ENCODE results near the gene MYLK. TPM values are rescaled to one million over a fixed set of nuclear protein-coding genes. Genes with fewer than 3 reads are reported as not detected.
"Not testable (repeated sequence)": the region's sequence is repeated elsewhere in the genome, so short reads cannot be mapped to it uniquely, and the experiment has no call there.

The MYLK gene
- polyA plus RNA-seq, 1 donor from 2014 or later: 2.4 TPM

- not testable (repeated sequence) for H3K27me3 Mint-ChIP-seq, H3K4me1 Mint-ChIP-seq, H3K36me3 Mint-ChIP-seq, H3K27ac Mint-ChIP-seq, H3K4me3 Mint-ChIP-seq, H3K9me3 Mint-ChIP-seq
Measured at GRCh38 chr3:123702057-123702456, 182.1 kb downstream of the MYLK start.

- Mint-ChIP-seq H3K36me3 (no peaks in the 10 kb centered on the region), H3K27ac (no peak overlapping the region)
Measured at GRCh38 chr3:123700791-123701722, 183.1 kb downstream of the MYLK start.

DNA sequence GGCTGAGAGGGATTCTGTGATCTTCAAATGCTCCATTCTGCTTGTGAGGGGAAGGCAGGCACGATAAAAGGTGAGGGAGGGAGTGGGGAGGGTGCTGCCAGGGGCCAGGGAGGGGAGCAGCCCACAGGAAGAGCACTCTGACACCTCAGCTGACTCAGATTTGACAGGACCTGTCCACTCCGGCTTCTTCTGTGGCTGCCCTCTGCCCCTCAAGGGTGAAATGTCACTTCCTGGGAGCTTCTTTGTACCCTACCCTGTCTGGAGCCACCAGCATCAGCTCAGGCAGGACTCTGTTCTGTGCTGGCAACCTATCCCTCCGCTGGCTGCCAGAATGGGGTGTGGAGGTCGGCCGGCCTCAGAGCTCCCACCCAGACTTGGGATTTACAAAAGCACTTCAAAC lies 185.3 kb downstream of the MYLK start:
- Mint-ChIP-seq H3K4me3 (no peak overlapping the region), H3K27me3 (peaks cover 10% of the 10 kb centered on the region), H3K4me1 (peaks cover 0 to 5% (median 2%) of the 10 kb centered on the region in 3 donors), H3K9me3 (no peaks in the 10 kb centered on the region), H3K27ac (no peak overlapping the region), H3K36me3 (no peaks in the 10 kb centered on the region)

More at GRCh38 chr3:123700791-123701722, 183.1 kb downstream of the MYLK start:
- H3K4me3 Mint-ChIP-seq: no peak overlapping the region
- no peaks in the 10 kb centered on the region for H3K9me3 Mint-ChIP-seq
- peaks cover 0 to 2% (median 0%) of the 10 kb centered on the region in 3 donors for H3K4me1 Mint-ChIP-seq
- peaks cover 7% of the 10 kb centered on the region for H3K27me3 Mint-ChIP-seq

DNA sequence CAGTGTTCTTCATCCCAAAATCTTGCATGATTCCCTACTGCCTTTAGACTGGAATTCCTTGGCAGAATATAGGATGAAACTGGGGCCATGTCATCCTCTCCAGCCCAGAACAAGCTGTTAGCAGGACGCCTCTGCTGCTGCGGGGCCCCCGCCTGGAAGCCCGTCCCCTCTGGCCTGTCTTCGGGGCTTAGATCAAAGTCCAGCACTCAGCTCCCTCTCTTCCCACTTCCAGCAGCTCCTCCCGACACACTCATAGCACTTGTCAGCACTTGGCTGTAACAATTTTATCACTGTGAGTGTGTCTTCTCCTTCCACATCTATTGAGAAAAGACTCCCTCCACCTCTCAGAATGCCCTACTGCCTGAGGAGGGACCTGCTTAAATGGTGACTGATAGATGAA lies 187.3 kb downstream of the MYLK start:
- peaks cover 0 to 7% (median 4%) of the 10 kb centered on the region in 3 donors for H3K4me1 Mint-ChIP-seq
- H3K4me3 Mint-ChIP-seq: no peak overlapping the region
- no peaks in the 10 kb centered on the region for H3K36me3 Mint-ChIP-seq
- H3K27ac Mint-ChIP-seq: no peak overlapping the region
- H3K9me3 Mint-ChIP-seq: no peaks in the 10 kb centered on the region
- H3K27me3 Mint-ChIP-seq: peaks cover 21% of the 10 kb centered on the region

GRCh38 chr3:123695731-123696640 lies 188.1 kb downstream of the MYLK start:
- H3K9me3 Mint-ChIP-seq: no peaks in the 10 kb centered on the region
- H3K27me3 Mint-ChIP-seq: peaks cover 21% of the 10 kb centered on the region
- H3K27ac Mint-ChIP-seq: no peak overlapping the region
- peaks cover 0 to 7% (median 4%) of the 10 kb centered on the region in 3 donors for H3K4me1 Mint-ChIP-seq
- H3K4me3 Mint-ChIP-seq: no peak overlapping the region
- no peaks in the 10 kb centered on the region for H3K36me3 Mint-ChIP-seq

DNA sequence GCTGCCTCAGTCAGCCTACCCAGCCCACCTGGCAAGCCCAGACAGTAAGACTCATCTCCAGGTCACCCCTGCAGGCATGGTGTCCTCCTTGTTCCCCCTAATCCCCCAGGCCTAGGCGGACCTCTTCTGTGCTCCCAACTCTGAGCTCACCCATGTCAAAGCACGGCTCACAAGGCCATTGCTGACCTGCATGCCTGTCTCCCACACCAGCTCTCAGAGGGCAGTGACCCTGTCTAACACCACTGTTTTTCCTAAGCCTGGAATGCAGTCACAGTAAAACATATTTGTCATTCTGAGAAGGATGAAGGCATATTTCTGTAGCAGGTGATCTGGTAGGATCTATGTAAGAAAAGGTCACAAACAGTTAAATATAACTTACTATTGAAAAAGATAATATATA lies 189.0 kb downstream of the MYLK start:
- H3K4me1 Mint-ChIP-seq: peaks cover 0 to 7% (median 4%) of the 10 kb centered on the region in 3 donors
- H3K9me3 Mint-ChIP-seq: no peaks in the 10 kb centered on the region
- no peak overlapping the region for H3K27ac Mint-ChIP-seq
- H3K36me3 Mint-ChIP-seq: no peaks in the 10 kb centered on the region
- H3K4me3 Mint-ChIP-seq: no peak overlapping the region
- peaks cover 22% of the 10 kb centered on the region for H3K27me3 Mint-ChIP-seq

DNA sequence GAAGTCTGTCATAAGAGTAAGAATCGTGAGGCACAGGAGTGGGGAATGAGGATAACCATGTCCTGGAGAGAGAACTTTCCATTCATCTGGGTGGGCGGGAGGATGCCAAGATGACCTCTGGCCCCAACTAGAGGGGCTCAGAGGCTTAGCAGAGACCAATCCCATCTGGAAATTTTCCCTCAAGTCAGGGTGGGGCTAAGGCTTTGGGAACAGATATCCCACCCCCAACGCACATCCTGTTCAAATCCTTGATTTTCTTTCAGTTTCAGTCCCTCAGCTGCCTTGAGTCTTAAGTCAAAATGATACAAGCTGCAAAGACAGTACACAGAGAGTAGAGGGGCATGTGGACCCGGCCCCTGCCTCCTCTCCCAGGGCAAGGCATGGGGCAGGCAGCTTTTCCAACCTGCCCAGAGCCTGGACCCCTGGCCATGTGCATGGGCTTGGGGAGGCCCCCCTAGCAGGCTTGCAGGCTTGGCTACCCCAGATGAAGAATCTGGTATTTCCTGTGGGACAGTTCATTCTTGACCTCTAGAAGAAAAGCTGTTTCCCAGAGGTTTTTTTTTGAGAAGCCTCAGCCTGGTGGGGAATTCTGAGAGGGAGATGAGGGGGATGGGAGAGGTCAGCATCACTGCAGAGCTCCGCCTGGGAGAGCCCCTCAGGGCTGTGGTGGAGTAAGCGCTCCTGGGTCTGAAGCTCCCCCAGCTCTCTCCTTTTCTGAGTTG lies 189.6 kb downstream of the MYLK start:
- Mint-ChIP-seq H3K27ac (peak overlapping the region in 1 of 3 donors; percentile 62), H3K27me3 (peaks cover 26% of the 10 kb centered on the region), H3K36me3 (no peaks in the 10 kb centered on the region), H3K9me3 (no peaks in the 10 kb centered on the region), H3K4me1 (peaks cover 0 to 7% (median 4%) of the 10 kb centered on the region in 3 donors), H3K4me3 (no peak overlapping the region)

DNA sequence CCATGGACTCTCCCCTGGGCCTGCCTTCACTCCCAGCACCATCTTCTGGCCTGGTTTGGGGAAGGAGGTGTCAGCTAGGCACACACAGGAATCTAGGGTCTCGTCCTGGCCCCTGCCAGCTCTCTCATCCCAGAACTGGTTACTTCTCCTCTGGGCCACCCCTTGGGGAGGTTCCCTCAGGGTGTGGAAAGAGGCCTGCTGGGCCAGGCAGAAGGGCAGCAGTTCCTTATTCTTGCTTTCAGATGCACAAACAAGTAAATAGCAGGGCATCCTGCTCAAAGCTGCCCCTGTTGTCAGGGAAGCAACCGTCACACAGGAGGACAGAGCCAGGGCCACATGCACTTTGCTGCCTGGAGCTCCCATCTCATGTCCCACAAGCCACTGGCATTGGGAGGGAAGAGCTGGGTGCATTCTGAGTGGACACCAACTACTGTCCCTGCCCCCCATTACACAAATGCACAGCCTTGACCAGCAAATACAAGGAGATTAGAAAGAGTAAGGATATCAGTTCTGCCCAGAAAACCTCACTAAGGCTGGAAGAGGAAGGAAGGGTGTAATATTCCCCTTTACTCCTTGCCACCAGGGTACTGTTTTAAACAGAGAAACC lies 190.4 kb downstream of the MYLK start:
- Mint-ChIP-seq H3K4me3 (peak overlapping the region in 1 of 4 donors; percentile 56), H3K27ac (peak overlapping the region in 1 of 3 donors; percentile 60), H3K4me1 (peaks cover 0 to 7% (median 4%) of the 10 kb centered on the region in 3 donors), H3K27me3 (peaks cover 22% of the 10 kb centered on the region), H3K9me3 (no peaks in the 10 kb centered on the region), H3K36me3 (no peaks in the 10 kb centered on the region)

GRCh38 chr3:123692671-123693070 lies 191.5 kb downstream of the MYLK start:
- Mint-ChIP-seq H3K36me3 (no peaks in the 10 kb centered on the region), H3K9me3 (no peaks in the 10 kb centered on the region), H3K4me3 (no peak overlapping the region), H3K27me3 (peaks cover 25% of the 10 kb centered on the region), H3K4me1 (peaks cover 0 to 7% (median 4%) of the 10 kb centered on the region in 3 donors), H3K27ac (no peak overlapping the region)

- peaks cover 0 to 7% (median 4%) of the 10 kb centered on the region in 3 donors for H3K4me1 Mint-ChIP-seq
- H3K9me3 Mint-ChIP-seq: no peaks in the 10 kb centered on the region
- no peak overlapping the region for H3K27ac Mint-ChIP-seq
- peaks cover 25% of the 10 kb centered on the region for H3K27me3 Mint-ChIP-seq
- H3K36me3 Mint-ChIP-seq: no peaks in the 10 kb centered on the region
- H3K4me3 Mint-ChIP-seq: no peak overlapping the region
Measured at GRCh38 chr3:123692041-123692440, 192.1 kb downstream of the MYLK start.

DNA sequence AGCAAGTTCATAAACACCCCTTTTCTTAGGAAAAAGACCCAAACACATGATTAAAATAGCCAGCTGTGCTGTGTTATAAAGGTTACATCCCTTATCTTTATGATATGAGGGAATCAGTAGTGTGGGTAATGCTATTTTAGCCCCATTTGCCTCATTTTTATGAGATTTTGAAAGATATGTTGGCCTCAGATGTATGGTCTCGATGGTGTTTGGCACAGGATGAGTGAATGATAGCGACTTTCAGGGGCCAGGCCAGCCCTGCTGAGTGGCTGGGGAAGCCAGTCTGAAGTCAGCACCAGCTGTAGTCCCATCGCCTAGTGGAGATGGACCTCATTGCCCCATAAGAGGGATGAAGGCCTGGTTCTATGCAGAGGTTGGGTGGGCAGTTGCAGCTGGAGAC lies 194.3 kb downstream of the MYLK start:
- no peak overlapping the region for H3K4me3 Mint-ChIP-seq
- peaks cover 25% of the 10 kb centered on the region for H3K27me3 Mint-ChIP-seq
- H3K36me3 Mint-ChIP-seq: no peaks in the 10 kb centered on the region
- H3K27ac Mint-ChIP-seq: no peak overlapping the region
- H3K9me3 Mint-ChIP-seq: no peaks in the 10 kb centered on the region
- H3K4me1 Mint-ChIP-seq: peaks cover 0 to 2% (median 2%) of the 10 kb centered on the region in 3 donors

- Mint-ChIP-seq H3K27ac (no peak overlapping the region), H3K27me3 (peaks cover 18% of the 10 kb centered on the region), H3K4me3 (no peak overlapping the region), H3K9me3 (no peaks in the 10 kb centered on the region), H3K36me3 (no peaks in the 10 kb centered on the region), H3K4me1 (peaks cover 0 to 2% (median 2%) of the 10 kb centered on the region in 3 donors)
Measured at GRCh38 chr3:123688241-123688747, 195.8 kb downstream of the MYLK start.

DNA sequence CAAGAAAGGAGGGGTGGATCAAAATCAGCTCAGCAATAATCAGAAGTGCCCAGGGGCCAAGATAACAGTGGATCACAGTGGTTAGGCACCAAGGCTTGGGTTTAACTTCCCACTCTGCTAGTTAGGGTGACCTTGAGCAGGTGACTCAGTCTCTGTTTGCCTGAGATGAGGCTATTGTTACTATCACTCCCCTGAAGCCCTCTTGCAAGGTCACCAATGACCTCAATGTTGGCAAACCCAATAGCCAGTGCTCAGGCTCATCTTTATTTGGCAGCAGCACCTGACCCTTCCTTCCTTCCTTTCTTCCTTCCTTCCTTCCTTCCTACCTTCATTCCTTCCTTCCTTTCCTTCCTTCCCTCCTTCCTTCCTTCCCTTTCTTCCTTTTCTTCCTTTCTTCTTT lies 196.8 kb downstream of the MYLK start:
- H3K27ac Mint-ChIP-seq: no peak overlapping the region
- H3K4me3 Mint-ChIP-seq: no peak overlapping the region
- H3K4me1 Mint-ChIP-seq: peaks cover 0 to 2% (median 0%) of the 10 kb centered on the region in 3 donors
- peaks cover 16% of the 10 kb centered on the region for H3K27me3 Mint-ChIP-seq
- H3K9me3 Mint-ChIP-seq: no peaks in the 10 kb centered on the region
- H3K36me3 Mint-ChIP-seq: no peaks in the 10 kb centered on the region

DNA sequence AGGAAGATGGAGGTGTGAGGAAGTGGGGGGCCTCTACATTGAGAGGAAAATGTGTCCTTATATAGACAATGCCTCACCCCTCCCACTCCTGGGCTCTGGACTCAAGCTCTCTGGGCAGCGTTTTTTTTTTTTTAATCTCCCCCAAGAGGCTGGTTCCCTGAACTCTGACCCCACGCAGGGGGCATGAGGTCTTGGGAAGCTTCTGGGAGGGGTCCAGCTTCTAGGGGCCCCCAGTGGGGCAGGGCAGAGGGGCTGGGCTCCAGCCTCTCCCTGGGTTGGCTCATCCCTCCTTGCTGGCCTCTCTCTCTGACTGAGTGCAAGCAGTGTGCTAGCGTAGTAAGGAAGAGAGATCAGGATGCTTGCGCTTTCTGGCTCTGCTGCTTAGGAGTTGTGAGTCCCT lies 197.9 kb downstream of the MYLK start:
- Mint-ChIP-seq H3K9me3 (peaks cover 0 to 2% (median 0%) of the 10 kb centered on the region in 3 donors), H3K27ac (peak overlapping the region in 1 of 3 donors; percentile 46)

More for the DNA sequence above, 197.9 kb downstream of the MYLK start:
- Mint-ChIP-seq H3K36me3 (no peaks in the 10 kb centered on the region), H3K4me3 (no peak overlapping the region), H3K4me1 (peaks cover 0 to 4% (median 0%) of the 10 kb centered on the region in 3 donors), H3K27me3 (peaks cover 14% of the 10 kb centered on the region)
